Adrenal gland (tissue), 12 donors: ENCODE data around the gene NDUFAF2. TPM values are rescaled to one million over a fixed set of nuclear protein-coding genes. Genes with fewer than 3 reads are reported as not detected.
"Not testable (repeated sequence)": the region's sequence is repeated elsewhere in the genome, so short reads cannot be mapped to it uniquely, and the experiment has no call there.

Experiments used
- DNase-seq, 7 donors: peaks; one replicate each; pipeline ENCODE4 v3.0.0-alpha.2; 2019 to 2020
- H3K27ac ChIP-seq, 5 donors: fragments of 200-600 bp; sonication (generic) in 4 of 5; 1 replicate in 3 of 5; 2 replicates in 2 of 5; pipeline versions ENCODE4 v1.5.1 to v1.8.0; 2016 to 2020; ENCODE audit warnings: mild to moderate bottlenecking in 1 of 5
- H3K27me3 ChIP-seq: fragments of 200-600 bp; 2 replicates; pipeline ENCODE4 v1.8.0; 2021
- H3K36me3 ChIP-seq, 2 donors: fragments of 200-600 bp; replicated peaks in 1 of 2; 1 replicate in 1 of 2; 2 replicates in 1 of 2; pipeline versions ENCODE4 v1.5.1 to v1.8.0; 2018 to 2022
- H3K4me1 ChIP-seq, 2 donors: fragments of 200-600 bp; replicated peaks in 1 of 2; 1 replicate in 1 of 2; 2 replicates in 1 of 2; pipeline versions ENCODE4 v1.5.1 to v1.8.0; 2018 to 2021
- H3K4me3 ChIP-seq, 4 donors: fragments of 200-600 bp; sonication (generic) in 3 of 4; one replicate each; pipeline ENCODE4 v1.5.1; 2016 to 2018
- H3K9me3 ChIP-seq, 3 donors: fragments of 200-600 bp; sonication (generic) in 1 of 3; replicated peaks in 1 of 3; 1 replicate in 2 of 3; 2 replicates in 1 of 3; pipeline versions ENCODE4 v1.5.1 to v1.8.0; 2016 to 2021
- POLR2A ChIP-seq, 2 donors: fragments of 450-650 bp; IDR thresholded peaks; one replicate each; pipeline ENCODE4 v1.6.1; 2017; ENCODE audit warnings: antibody characterized with exemption in 2 of 2, mild to moderate bottlenecking in 2 of 2, moderate library complexity in 1 of 2
- WGBS, 4 donors: extraction: QIAGEN DNeasy Blood & Tissue Kit in 2 of 4; methylation state at CpG; one replicate each; pipeline versions ENCODE4 v1.1.5 to v1.1.7; 2013 to 2017; 5-methylcytosine and 5-hydroxymethylcytosine counted together
- intact Hi-C, 2 donors: fragments of 100-400 bp; cut with DNase I; formaldehyde crosslinking; loops; one replicate each; pipeline versions ENCODE4 v1.14.1 to v1.15.0; 2022 to 2023
- polyA plus RNA-seq, 3 donors: library from polyadenylated mRNA; stranded (reverse); fragments of 200-250 nt in 2 of 3; fragments of 350-450 nt in 1 of 3; fragmentation: Illumina TruSeq in 1 of 3; extraction: RNeasy Lipid Tissue Mini Kit (QIAGEN cat#74804) in 1 of 3; gene quantifications; one replicate each; pipeline ENCODE4 v1.2.3, GENCODE V29; 2013 to 2014
- total RNA-seq, 9 donors: library from RNA; depleted of rRNA in 4 of 9; stranded (reverse); fragments of >200 nt in 4 of 9; fragments of 120-200 nt in 1 of 9; fragmentation: NEBNext Ultra II Directional in 1 of 9; extraction: Animal tissue kit (Norgen Biotek cat#: 25700) in 1 of 9; gene quantifications; one replicate each; pipeline versions ENCODE4 v1.1.0 to v1.2.4, GENCODE V29; 2013 to 2023
- TF ChIP-seq, protein P1 (sequence below), 6 experiments: fragments of 450-650 bp in 4 of 6; fragments of 200-600 bp in 2 of 6; sonication (generic) in 1 of 6; IDR thresholded peaks; 1 replicate in 5 of 6; 2 replicates in 1 of 6; pipeline versions ENCODE4 v1.5.1 to v1.8.0; 2016 to 2021; ENCODE audit warnings: antibody characterized with exemption in 6 of 6, mild to moderate bottlenecking in 2 of 6, moderate library complexity in 1 of 6
- donor health status: healthy with polysubstance abuse.
- donor health status: Bipolar disorder and iron deficiency.
- donor health status: DM: yes; HTN: yes; CAD: no.
- donor health status: DM: no; HTN: no; CAD: no.
- donor health status: DM: no; HTN: no; CAD: no.
- donor health status: DM: yes; HTN: yes; CAD: no.

NDUFAF2 gene
- total and polyA plus RNA-seq, 12 donors: 12.0 to 127 (median 31.2) TPM

DNA sequence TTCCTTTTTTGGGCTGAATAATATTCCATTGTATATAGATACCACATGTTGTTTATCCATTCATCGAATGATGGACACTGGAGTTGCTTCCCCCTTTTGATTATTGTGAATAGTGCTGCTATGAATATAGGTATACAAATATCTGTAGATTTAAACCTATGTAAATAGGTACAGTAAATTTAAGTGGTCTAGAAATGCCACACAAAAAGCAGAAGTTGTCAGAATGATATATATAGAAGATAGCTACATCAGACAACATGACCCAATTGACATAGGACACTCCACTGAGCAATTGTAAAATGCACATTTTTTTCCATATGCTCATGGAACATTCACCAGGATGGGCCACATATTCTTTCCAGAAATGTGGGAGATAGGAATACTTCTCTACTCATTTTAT is 139.7 kb downstream of the NDUFAF2 start:
- Histone ChIP-seq H3K9me3 (no peaks in the 10 kb centered on the region), H3K36me3 (no peaks in the 10 kb centered on the region), H3K27me3 (no peaks in the 10 kb centered on the region), H3K4me1 (no peaks in the 10 kb centered on the region), H3K27ac (no peak overlapping the region), H3K4me3 (no peak overlapping the region)
- intact Hi-C loops: no loop called here
- WGBS, 4 donors: 96 to 98% (median 97%) methylated on average over 1 of the region's 1 CpG
- no peak for TF ChIP-seq POLR2A (IDR thresholded peaks at IDR 0.05)
- TF ChIP-seq, protein P1, sequence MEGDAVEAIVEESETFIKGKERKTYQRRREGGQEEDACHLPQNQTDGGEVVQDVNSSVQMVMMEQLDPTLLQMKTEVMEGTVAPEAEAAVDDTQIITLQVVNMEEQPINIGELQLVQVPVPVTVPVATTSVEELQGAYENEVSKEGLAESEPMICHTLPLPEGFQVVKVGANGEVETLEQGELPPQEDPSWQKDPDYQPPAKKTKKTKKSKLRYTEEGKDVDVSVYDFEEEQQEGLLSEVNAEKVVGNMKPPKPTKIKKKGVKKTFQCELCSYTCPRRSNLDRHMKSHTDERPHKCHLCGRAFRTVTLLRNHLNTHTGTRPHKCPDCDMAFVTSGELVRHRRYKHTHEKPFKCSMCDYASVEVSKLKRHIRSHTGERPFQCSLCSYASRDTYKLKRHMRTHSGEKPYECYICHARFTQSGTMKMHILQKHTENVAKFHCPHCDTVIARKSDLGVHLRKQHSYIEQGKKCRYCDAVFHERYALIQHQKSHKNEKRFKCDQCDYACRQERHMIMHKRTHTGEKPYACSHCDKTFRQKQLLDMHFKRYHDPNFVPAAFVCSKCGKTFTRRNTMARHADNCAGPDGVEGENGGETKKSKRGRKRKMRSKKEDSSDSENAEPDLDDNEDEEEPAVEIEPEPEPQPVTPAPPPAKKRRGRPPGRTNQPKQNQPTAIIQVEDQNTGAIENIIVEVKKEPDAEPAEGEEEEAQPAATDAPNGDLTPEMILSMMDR (IDR thresholded peaks at IDR 0.05): no peak
- DNase-seq: no peak

DNA sequence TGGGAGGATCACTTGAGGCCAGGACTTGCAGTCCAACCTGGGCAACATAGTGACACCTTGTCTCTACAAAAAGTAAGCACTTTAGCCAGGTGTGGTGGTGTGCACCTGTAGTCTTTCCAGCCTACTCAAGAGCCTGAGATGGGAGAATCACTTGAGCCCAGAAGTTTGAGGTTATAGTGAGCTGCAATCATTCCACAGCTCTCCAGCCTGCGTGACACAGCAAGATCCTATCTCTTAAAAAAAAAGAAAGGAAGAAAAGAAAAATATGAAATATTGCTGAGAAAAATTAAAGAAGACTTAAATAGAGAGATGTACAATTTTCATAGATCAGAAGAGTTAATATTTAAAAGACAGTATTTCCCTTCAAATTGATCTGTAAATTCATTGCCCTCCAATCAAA is 140.9 kb downstream of the NDUFAF2 start:
- H3K4me3 ChIP-seq: no peak overlapping the region
- H3K27ac ChIP-seq: no peak overlapping the region
- DNase-seq: no peak
- intact Hi-C loops: no loop called here
- no peaks in the 10 kb centered on the region for H3K36me3 ChIP-seq
- no peaks in the 10 kb centered on the region for H3K27me3 ChIP-seq
- TF ChIP-seq POLR2A (IDR thresholded peaks at IDR 0.05): no peak
- TF ChIP-seq, protein P1 (IDR thresholded peaks at IDR 0.05): no peak
- H3K9me3 ChIP-seq: no peaks in the 10 kb centered on the region
- H3K4me1 ChIP-seq: no peaks in the 10 kb centered on the region
- 97 to 100% (median 100%) methylated on average over 1 of the region's 1 CpG for WGBS, 4 donors

DNA sequence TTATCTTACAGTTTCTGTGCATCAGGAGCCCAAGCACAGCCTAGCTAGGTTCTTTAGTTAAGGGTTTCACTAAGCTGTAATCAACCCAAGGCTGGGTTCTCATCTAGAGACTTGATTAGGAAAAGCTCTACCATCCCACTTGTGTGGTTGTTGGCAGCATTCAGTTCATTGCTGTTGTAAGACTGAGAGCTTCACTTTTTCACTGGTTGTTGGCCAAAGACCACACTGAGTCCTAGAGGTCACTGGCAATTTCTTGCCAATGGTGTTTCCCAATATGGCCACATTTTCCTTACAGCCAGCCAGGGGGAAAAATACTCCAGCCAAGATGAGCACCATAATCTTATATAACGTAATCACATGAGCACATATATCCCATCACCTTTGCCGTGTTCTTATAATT is 142.9 kb downstream of the NDUFAF2 start:
- Histone ChIP-seq H3K9me3 (no peaks in the 10 kb centered on the region), H3K4me1 (no peaks in the 10 kb centered on the region), H3K4me3 (no peak overlapping the region), H3K27ac (no peak overlapping the region), H3K27me3 (no peaks in the 10 kb centered on the region), H3K36me3 (no peaks in the 10 kb centered on the region)
- no peak for DNase-seq
- TF ChIP-seq, protein P1 (IDR thresholded peaks at IDR 0.05): no peak
- no peak for TF ChIP-seq POLR2A (IDR thresholded peaks at IDR 0.05)
- intact Hi-C loops: no loop called here
- WGBS, 4 donors: 51 to 75% (median 62%) methylated on average over 2 of the region's 2 CpGs

DNA sequence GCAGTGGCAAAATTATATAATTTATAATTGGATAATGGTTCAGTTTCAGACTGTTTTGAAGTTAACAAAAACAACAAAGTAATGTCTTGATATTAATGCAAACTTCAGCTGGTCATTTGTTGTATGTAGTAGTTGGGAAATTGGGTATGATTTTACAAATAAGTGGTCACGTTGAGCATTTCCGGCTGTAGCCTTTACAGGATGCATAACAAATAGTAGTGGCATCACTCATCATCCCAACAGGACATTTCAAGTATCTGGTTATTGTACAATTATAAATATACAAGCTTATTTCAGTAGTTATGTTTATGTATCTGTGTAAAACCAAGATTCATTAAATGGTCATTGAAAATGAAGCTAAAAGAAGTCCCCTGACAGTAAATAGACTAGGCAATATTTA is 144.3 kb downstream of the NDUFAF2 start:
- Histone ChIP-seq H3K4me3 (no peak overlapping the region), H3K36me3 (no peaks in the 10 kb centered on the region), H3K4me1 (no peaks in the 10 kb centered on the region), H3K9me3 (no peaks in the 10 kb centered on the region), H3K27ac (no peak overlapping the region), H3K27me3 (no peaks in the 10 kb centered on the region)
- TF ChIP-seq, protein P1 (IDR thresholded peaks at IDR 0.05): no peak
- no peak for TF ChIP-seq POLR2A (IDR thresholded peaks at IDR 0.05)
- intact Hi-C loops: no loop called here
- no peak for DNase-seq
- WGBS, 4 donors: 82 to 89% (median 83%) methylated on average over 2 of the region's 2 CpGs

DNA sequence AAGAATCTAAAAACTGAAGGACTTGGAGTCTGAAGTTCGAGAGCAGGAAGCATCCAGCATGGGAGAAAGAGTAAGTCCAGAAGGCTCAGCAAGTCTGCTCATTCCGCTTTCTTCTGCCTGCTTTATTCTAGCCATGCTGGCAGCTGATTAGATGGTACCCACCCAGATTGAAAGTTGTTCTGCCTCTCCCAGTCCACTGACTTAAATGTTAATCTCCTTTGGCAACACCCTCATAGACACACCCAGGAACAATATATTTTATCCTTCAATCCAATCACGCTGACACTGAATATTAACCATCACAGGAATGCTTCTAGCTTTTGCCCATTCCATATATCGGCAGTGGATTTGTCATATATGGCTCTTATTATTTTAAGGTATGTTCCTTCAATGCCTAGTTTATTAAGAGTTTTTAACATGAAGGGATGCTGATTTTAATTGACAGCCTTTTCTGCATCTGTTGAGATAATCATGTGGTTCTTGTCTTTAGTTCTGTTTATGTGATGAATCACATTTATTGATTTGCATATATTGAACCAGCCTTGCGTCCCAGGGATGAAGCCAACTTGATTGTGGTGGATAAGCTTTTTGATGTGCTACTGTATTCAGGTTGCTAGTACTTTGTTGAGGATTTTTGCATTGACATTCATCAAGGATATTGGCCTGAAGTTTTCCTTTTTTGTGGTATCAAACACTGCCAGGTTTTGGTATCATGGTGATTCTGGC is 148.2 kb downstream of the NDUFAF2 start:
- DNase-seq, H3K27me3 ChIP-seq, intact Hi-C loops, H3K9me3 ChIP-seq, H3K27ac ChIP-seq, H3K4me1 ChIP-seq, H3K4me3 ChIP-seq, H3K36me3 ChIP-seq: not testable (repeated sequence)
- WGBS, 4 donors: 94 to 98% (median 96%) methylated on average over 5 of the region's 5 CpGs
